T-helper 1 cell (primary cell): ENCODE measurements around the gene TSSC4.

Source experiments
- DNase-seq, 5 donors: peaks; one replicate each; pipeline ENCODE4 v3.0.0-alpha.2; 2012 to 2020

TSSC4 gene

GRCh38 chr11:2369896-2370295 lies 30.7 kb upstream of the TSSC4 start:
- no peak for DNase-seq

- no peak for DNase-seq
Observed at GRCh38 chr11:2374456-2375201, 25.9 kb upstream of the TSSC4 start.

GRCh38 chr11:2375341-2375853 lies 25.2 kb upstream of the TSSC4 start:
- no peak for DNase-seq

GRCh38 chr11:2375964-2376551 lies 24.5 kb upstream of the TSSC4 start:
- DNase-seq: no peak

DNA sequence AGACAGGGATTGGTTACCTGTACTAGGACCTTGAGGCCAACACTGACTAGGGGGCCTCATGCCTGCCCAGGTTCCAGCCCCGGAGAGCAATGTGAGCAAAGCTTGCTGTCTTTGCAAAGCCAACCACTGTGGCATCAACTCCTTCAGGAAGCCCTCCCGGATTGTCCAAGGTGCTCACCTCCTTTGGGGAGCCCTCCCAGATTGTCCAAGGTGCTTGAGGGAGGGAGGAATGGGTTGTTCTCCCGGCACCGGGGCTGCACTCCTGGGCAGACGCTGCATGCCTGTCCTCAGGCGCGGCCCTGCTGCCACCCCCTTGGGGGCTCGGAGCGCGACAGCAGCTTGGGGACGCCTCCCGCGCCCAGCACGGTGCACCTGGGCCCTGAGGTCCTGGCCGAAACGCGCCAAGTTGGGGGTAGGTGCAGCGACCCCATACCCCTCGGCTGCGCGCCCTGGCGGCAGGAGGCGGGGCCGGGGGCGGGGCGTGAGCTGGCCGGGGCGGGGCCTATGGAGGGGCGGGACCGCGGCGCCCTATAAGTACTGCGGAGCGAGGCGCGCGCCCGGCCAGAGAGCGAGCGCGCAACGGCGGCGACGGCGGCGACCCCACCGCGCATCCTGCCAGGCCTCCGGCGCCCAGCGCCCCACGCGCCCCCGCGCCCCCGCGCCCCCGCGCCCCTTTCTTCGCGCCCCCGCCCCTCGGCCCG lies 23.6 kb upstream of the TSSC4 start, which contains the start of gene CD81:
Gene CD81, plus strand, starts transcription at position 560 of the 701 bp plus-strand sequence. CDS start 240 bp downstream, outside the sequence.
- peak in 4 of 5 donors; percentile 38 to 71 (median 58) for DNase-seq

GRCh38 chr11:2377511-2378443 lies 22.8 kb upstream of the TSSC4 start:
- DNase-seq: peak; percentile 38 to 62 (median 54)

- no peak for DNase-seq
Observed at GRCh38 chr11:2378527-2379210, 21.9 kb upstream of the TSSC4 start.

GRCh38 chr11:2379466-2380174 lies 20.9 kb upstream of the TSSC4 start:
- DNase-seq: no peak

- DNase-seq: no peak
Observed at GRCh38 chr11:2380396-2380795, 20.2 kb upstream of the TSSC4 start.

- no peak for DNase-seq
Observed at GRCh38 chr11:2380807-2381350, 19.7 kb upstream of the TSSC4 start.

GRCh38 chr11:2381494-2382128 lies 18.9 kb upstream of the TSSC4 start:
- DNase-seq: peak in 1 of 5 donors; percentile 0

GRCh38 chr11:2382129-2382517 lies 18.4 kb upstream of the TSSC4 start:
- peak in 1 of 5 donors; percentile 0 for DNase-seq

DNA sequence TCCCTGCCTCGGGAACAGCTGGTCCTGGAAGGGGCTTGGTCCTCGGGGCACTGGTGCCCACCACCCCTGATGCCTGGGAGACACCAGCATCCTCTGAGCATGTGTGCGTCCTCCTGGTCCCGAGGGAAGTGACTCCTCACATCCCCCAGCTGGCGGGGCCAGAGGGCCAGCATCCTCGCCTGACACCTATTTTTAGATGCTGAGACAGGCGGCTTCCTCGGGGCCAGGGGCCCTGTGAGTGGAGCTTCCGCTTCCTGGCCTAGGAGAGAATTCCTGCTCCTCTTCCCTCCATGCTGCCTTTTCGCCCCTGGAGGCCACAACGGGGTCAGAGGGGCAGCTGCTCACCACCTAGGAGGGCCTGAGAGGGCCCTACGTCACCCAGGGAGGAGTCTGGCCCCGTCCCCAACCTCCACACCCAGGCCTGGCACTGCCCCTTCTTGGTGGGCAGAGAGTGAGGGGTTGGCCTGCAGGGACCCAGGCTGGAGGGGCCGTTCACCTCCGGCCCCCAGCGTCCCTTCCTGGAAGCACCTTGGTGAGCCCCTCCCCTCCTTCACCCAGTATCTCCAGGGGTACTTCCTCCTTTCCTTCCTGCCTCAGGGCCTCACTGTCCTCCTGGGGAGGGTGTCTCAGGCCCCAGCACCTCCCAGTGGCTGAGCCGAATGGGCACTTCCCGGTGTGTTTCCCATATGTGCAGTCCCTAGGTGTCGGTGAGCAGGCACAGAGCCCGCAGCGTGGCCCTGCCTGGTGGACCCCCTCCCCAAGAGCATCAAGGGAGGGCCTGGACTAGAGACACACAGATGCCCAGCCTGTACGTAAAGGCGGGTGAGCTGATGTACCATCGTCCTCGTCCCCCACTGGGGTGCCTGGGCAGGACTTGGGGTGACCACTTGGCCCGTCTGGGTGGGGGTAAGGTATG lies 17.4 kb upstream of the TSSC4 start:
- peak in 1 of 5 donors; percentile 1 for DNase-seq

DNA sequence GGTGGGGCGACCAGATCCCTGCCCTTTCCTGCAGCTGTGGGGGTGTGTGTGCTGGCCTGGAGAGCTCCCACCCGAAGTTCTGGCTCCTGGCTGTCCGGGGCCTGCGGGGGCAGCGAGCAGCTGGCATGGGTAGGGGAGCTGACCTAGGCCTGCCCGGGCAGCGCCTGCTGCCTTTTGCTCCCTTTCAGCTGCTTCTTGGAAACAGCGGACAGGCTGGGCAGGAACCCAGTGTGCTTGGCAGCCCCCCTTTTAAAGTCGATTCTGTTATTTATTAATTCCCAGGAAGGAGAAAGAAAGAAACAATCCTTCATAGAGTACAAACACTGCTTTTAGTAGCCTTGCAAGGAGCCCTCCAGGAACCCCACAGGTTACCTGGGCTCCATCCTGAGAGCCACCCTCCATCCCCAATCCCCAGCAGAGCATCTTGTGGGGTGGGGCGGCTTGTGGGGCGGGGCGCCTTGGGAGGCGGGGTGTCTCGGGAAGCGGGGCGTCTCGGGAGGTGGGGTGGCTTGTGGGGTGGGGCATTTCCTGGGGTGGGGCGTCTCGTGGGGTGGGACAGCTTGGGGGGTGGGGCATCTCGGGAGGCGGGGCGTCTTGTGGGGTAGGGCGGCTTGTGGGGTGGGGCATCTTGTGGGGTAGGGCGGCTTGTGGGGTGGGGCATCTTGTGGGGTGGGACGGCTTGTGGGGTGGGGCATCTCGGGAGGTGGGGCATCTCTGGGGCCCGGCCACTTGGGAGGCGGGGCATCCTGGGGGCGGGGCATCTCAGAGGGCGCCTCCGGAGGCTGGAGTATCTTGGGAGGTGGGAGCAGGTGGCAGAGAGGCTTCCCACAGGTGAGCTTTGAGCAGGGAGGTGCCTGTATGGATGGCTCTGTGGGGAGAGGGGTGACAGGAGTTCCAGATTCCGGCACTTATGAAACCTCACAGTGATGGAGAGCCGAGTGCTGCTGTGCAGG lies 16.4 kb upstream of the TSSC4 start:
- DNase-seq: peak in 4 of 5 donors; percentile 35 to 48 (median 42)

DNA sequence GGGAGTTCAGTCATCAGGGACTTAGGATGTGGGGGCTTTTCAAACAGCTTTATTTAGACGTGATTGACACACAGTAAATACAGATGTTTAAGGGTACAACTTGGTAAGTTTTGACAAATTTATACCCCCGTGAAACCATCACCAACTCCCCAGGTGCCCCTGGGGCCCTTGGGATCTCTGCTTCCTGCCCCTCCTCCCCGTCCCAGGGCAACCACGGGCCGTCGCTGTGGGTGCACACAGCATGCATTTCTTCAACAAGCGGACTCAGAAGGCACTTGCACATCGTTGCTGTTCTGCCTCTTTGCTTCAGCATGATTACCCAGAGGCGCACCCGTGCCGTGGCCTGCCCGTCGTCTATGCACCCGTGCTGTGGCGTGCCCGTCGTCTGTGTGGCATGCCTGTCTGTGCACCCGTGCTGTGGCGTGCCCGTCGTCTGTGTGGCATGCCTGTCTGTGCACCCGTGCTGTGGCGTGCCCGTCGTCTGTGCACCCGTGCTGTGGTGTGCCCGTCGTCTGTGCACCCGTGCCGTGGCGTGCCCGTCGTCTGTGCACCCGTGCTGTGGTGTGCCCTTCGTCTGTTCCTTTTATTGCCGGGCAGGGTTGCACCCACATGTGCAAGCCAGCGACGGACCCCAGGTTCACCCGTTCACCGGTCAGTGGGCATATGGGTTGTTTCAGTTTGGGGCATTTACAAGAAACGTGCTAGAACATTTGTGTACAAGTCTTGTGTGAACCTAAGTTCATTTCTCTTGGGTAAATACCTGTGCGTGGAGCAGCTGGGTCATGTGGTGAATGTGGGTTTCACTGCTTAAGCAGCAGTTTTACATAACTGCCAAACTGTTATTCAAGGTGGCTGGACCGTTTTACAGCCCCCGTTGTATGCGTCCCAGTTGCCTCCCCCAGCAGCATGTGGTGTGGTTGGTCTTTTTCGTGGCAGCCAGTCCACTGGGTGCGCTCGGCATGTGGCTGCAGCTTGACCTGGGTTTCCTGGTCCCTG lies 15.1 kb upstream of the TSSC4 start:
- no peak for DNase-seq

DNA sequence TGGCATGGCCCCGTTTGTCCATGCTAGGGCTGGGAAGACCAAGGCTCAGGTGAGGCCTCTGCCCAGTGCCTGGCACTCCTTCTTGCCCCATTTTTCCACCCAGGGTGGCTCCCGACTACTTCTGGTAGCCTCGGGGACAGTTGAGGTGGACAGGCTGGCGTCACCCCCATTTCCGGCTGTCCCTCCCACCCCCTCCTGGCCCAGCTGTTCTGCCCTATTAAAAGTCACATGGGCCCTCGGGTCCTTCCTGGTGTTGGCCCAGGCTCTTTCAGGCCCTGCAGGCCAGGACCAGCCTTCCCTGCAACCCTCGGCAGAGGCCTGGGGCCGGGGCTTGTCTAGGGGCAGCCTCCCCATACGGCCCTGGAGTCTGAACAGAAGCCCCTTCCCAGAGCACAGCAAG lies 14.0 kb upstream of the TSSC4 start:
- DNase-seq: no peak
